HG03159 (cell line): ENCODE data around the gene SPATA6L.
A peak's percentile ranks its signal among the peaks of the same experiment; 100 is the strongest.

Experiments
- ATAC-seq: cut with Tn5 transposase; IDR thresholded peaks from one replicate; pipeline ENCODE4 v1.9.1; 2021; ENCODE audit warnings: mild to moderate bottlenecking, moderate library complexity; ENCODE audit not compliant: unreplicated experiment

SPATA6L gene

GRCh38 chr9:4590430-4591122, 75.7 kb downstream of the SPATA6L start:
- ATAC-seq = no peak

GRCh38 chr9:4588721-4589120, 77.6 kb downstream of the SPATA6L start:
- ATAC-seq = no peak

GRCh38 chr9:4585135-4585534, 81.1 kb downstream of the SPATA6L start:
- ATAC-seq = no peak

- no peak for ATAC-seq
Observed at GRCh38 chr9:4584636-4585035, 81.6 kb downstream of the SPATA6L start.

- ATAC-seq = no peak
Observed at GRCh38 chr9:4583001-4583400, 83.3 kb downstream of the SPATA6L start.

- ATAC-seq = no peak
Observed at GRCh38 chr9:4581861-4582565, 84.3 kb downstream of the SPATA6L start.

- no peak for ATAC-seq
Observed at GRCh38 chr9:4581035-4581760, 85.1 kb downstream of the SPATA6L start.

GRCh38 chr9:4579001-4579400, 87.3 kb downstream of the SPATA6L start:
- no peak for ATAC-seq

- no peak for ATAC-seq
Observed at GRCh38 chr9:4576448-4576847, 89.8 kb downstream of the SPATA6L start.

- ATAC-seq = no peak
Observed at GRCh38 chr9:4575997-4576396, 90.3 kb downstream of the SPATA6L start.

- peak; percentile 72 for ATAC-seq
Observed at GRCh38 chr9:4574657-4575243, 91.5 kb downstream of the SPATA6L start.

GRCh38 chr9:4573634-4574389, 92.5 kb downstream of the SPATA6L start:
- no peak for ATAC-seq

GRCh38 chr9:4573176-4573575, 93.1 kb downstream of the SPATA6L start:
- ATAC-seq = no peak

GRCh38 chr9:4572184-4572826, 94.0 kb downstream of the SPATA6L start:
- ATAC-seq = no peak

GRCh38 chr9:4569101-4569500, 97.2 kb downstream of the SPATA6L start:
- no peak for ATAC-seq

- ATAC-seq = no peak
Observed at GRCh38 chr9:4567601-4568000, 98.7 kb downstream of the SPATA6L start.

- ATAC-seq = no peak
Observed at GRCh38 chr9:4566806-4567205, 99.5 kb downstream of the SPATA6L start.

GRCh38 chr9:4563105-4563504, 103.2 kb downstream of the SPATA6L start:
- ATAC-seq = no peak

- ATAC-seq = peak; percentile 88
Observed at GRCh38 chr9:4559261-4560182, 106.8 kb downstream of the SPATA6L start.
